HG03139 (cell line): ENCODE results near the gene SPAG8.

Source experiments
- ATAC-seq: cut with Tn5 transposase; IDR thresholded peaks from one replicate; pipeline ENCODE4 v1.9.1; 2021; ENCODE audit not compliant: unreplicated experiment

SPAG8 gene

DNA sequence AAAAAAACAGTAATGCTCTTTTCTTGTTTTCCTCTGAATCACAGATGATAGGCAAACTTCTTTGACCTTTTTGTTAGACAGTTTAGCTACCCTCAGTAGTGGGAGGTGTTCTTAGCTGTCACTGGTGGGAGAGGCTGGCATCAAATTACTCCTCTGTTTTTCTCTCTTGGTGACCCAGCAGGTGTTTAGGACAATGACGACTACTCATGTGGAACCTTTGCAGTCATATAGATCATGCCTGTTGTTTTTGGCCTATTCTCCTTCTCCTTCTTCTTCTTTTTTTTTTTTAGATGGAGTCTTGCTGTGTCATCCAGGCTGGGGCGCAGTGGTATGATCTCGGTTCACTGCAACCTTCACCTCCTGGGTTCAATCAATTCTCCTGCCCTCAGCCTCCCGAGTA lies 36.0 kb downstream of the SPAG8 start:
- no peak for ATAC-seq

- no peak for ATAC-seq
Observed at GRCh38 chr9:35774907-35775635, 37.0 kb downstream of the SPAG8 start.

DNA sequence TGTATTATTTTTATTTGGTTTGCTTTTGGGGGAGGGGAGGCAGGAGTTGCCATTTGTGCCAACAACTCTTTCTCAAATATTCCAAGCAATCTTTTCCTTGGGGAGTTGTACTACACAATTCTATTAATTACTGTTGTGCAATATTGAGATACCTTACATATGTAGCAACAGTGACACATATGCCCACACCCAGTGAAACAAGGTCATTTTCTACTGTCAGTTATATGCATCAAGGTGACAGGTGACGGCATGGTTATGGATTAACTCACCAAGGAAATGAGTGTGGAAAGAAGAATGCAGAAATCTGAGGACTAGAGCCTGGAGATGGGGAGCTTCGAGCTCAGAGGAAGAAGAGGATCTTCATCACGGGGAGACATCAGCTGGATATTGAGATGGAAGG lies 40.1 kb downstream of the SPAG8 start:
- ATAC-seq: no peak

- ATAC-seq: no peak
Observed at GRCh38 chr9:35771534-35771933, 40.5 kb downstream of the SPAG8 start.

GRCh38 chr9:35771075-35771433 lies 41.0 kb downstream of the SPAG8 start:
- no peak for ATAC-seq

DNA sequence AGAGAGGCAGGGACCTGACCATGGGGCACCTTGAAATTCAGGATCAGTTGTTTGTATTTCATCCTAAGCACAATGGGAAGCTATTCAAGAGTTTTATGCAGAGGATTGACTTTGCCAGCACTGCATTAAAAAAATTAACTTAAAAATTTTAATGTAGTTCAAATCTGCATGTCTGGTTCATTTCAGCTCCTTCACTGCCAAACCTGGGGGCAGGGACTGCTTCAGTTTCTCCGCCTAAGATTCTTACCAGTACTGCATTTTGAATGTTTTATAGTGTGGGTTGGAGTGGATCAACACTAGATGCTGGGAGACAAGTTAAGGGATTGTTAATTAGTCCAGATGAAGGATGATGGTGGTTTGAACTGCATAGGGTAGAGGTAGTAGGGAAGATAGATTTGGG lies 42.3 kb downstream of the SPAG8 start:
- no peak for ATAC-seq

DNA sequence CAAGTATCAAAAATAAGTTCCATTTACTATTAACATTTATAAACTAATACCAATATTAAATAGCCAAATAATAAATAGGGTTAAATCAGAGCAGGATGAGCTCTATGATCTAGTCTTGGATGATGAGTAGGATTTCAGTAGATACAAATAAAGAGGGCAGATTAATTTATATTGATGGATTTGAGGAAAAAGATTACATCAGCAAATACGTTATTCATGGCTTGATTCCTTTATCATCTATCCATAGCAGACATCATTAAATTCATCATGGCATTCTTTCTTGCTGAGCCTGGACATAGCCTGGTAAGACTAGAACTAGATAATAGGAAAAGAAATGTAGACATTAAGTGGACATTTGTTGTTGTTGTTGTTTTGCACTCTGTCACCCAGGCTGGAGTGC lies 44.6 kb downstream of the SPAG8 start:
- no peak for ATAC-seq

GRCh38 chr9:35766997-35767396 lies 45.1 kb downstream of the SPAG8 start:
- ATAC-seq: no peak

- ATAC-seq: no peak
Observed at GRCh38 chr9:35763803-35764202, 48.3 kb downstream of the SPAG8 start.

DNA sequence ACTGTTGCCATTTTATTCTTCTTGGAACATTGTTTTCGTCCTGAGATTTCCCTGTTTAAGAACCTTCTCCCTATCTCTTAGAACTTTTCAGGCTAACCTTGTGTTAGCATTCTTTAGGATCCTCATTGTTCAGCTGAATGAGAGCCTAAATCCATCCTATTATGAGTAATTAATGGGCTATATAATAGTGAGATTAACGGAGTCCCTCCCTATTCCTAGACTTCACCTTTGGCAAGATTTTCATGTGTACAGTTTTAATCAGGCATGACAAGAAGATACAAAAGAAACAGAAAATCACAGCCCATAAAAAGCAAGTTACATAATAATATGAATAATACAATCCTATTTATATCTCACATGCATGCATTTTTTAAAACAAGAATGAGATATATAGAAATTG lies 48.9 kb downstream of the SPAG8 start:
- ATAC-seq: no peak

- no peak for ATAC-seq
Observed at GRCh38 chr9:35760651-35761050, 51.4 kb downstream of the SPAG8 start.

- ATAC-seq: no peak
Observed at GRCh38 chr9:35759795-35760194, 52.3 kb downstream of the SPAG8 start.
